ENCODE measurements around the gene ZBED1. TPM values are rescaled to one million over a fixed set of nuclear protein-coding genes. Genes with fewer than 3 reads are reported as not detected.

Gene ZBED1
- total and polyA plus RNA-seq, 9 of the 15 experiments (the other 6 are each of a cell fraction or from before 2014, with no cell fraction given), result 0.61 to 27.6 (median 13.9) TPM

- no peak for TF ChIP-seq NR2C2 (CRISPR knock-in tag; IDR thresholded peaks at IDR 0.05)
- TF ChIP-seq NR2C2 (tag; IDR thresholded peaks at IDR 0.05), result no peak
- no peak for TF ChIP-seq XRCC3 (IDR thresholded peaks at IDR 0.05)
- TF ChIP-seq TEAD4 (IDR thresholded peaks at IDR 0.05; ENCODE audit: low read length), result peak; percentile 60; the same call in 1 of the 2 replicates
- no peak for TF ChIP-seq TEAD4 (CRISPR knock-in tag; IDR thresholded peaks at IDR 0.05; ENCODE audit: borderline replicate concordance)
- TF ChIP-seq SMC3 (conservative IDR thresholded peaks at IDR 0.05; ENCODE audit: insufficient read depth, low read depth, low read length), result 0 out of 2 replicates have a peak, but pooled peaks have one; percentile 2
- no peak for TF ChIP-seq MBD2 (IDR thresholded peaks at IDR 0.05; ENCODE audit: borderline replicate concordance, low read depth)
- TF ChIP-seq, protein P1, sequence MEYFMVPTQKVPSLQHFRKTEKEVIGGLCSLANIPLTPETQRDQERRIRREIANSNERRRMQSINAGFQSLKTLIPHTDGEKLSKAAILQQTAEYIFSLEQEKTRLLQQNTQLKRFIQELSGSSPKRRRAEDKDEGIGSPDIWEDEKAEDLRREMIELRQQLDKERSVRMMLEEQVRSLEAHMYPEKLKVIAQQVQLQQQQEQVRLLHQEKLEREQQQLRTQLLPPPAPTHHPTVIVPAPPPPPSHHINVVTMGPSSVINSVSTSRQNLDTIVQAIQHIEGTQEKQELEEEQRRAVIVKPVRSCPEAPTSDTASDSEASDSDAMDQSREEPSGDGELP (CRISPR knock-in tag; IDR thresholded peaks at IDR 0.05; ENCODE audit: borderline replicate concordance), result peak; percentile 67; the same call in 1 of the 2 replicates
- TF ChIP-seq PML (IDR thresholded peaks at IDR 0.05; ENCODE audit: low read length), result peak; percentile 25; the same call in 1 of the 2 replicates
- TF ChIP-seq HIVEP1 (CRISPR knock-in tag; IDR thresholded peaks at IDR 0.05), result 0 out of 2 replicates have a peak, but pooled peaks have one; percentile 26
- TF ChIP-seq FOXA3 (CRISPR knock-in tag; conservative IDR thresholded peaks at IDR 0.05 in 1 of 2, IDR thresholded peaks at IDR 0.05 in 1 of 2), result peak; percentile 76 to 92
- TF ChIP-seq GATA2 (CRISPR knock-in tag; IDR thresholded peaks at IDR 0.05), result no peak
- TF ChIP-seq TEAD1 (CRISPR knock-in tag; IDR thresholded peaks at IDR 0.05), result peak; percentile 61 to 96; a peak in 3 of 4 replicates
- TF ChIP-seq CHD1 (IDR thresholded peaks at IDR 0.05; ENCODE audit: low read length), result no peak
- no peak for TF ChIP-seq SREBF1 (IDR thresholded peaks at IDR 0.05; ENCODE audit: borderline replicate concordance, low read depth, low read length)
- TF ChIP-seq CBX2 (IDR thresholded peaks at IDR 0.05; ENCODE audit: insufficient read depth, low read length, poor library complexity, severe bottlenecking), result no peak
- TF ChIP-seq, protein P2, sequence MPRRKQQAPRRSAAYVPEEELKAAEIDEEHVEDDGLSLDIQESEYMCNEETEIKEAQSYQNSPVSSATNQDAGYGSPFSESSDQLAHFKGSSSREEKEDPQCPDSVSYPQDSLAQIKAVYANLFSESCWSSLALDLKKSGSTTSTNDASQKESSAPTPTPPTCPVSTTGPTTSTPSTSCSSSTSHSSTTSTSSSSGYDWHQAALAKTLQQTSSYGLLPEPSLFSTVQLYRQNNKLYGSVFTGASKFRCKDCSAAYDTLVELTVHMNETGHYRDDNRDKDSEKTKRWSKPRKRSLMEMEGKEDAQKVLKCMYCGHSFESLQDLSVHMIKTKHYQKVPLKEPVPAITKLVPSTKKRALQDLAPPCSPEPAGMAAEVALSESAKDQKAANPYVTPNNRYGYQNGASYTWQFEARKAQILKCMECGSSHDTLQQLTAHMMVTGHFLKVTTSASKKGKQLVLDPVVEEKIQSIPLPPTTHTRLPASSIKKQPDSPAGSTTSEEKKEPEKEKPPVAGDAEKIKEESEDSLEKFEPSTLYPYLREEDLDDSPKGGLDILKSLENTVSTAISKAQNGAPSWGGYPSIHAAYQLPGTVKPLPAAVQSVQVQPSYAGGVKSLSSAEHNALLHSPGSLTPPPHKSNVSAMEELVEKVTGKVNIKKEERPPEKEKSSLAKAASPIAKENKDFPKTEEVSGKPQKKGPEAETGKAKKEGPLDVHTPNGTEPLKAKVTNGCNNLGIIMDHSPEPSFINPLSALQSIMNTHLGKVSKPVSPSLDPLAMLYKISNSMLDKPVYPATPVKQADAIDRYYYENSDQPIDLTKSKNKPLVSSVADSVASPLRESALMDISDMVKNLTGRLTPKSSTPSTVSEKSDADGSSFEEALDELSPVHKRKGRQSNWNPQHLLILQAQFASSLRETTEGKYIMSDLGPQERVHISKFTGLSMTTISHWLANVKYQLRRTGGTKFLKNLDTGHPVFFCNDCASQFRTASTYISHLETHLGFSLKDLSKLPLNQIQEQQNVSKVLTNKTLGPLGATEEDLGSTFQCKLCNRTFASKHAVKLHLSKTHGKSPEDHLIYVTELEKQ (CRISPR knock-in tag; IDR thresholded peaks at IDR 0.05), result no peak
- peak; percentile 60 for TF ChIP-seq RB1 (IDR thresholded peaks at IDR 0.05; ENCODE audit: low read depth)
- peak in 1 of 2 experiments; percentile 100; a peak in 2 of 4 replicates for TF ChIP-seq KDM1A (IDR thresholded peaks at IDR 0.05)
- no peak; the same call in 1 of the 2 replicates for TF ChIP-seq FOXJ2 (tag; IDR thresholded peaks at IDR 0.05)
- TF ChIP-seq ESRRA (IDR thresholded peaks at IDR 0.05; ENCODE audit: borderline replicate concordance, low read depth), result peak; percentile 32; the same call in 1 of the 2 replicates
- TF ChIP-seq ARNT (IDR thresholded peaks at IDR 0.05), result peak; percentile 75 to 78
- no peak for TF ChIP-seq ZNF316 (IDR thresholded peaks at IDR 0.05)
- TF ChIP-seq TAL1 (IDR thresholded peaks at IDR 0.05), result peak; percentile 15; the same call in 1 of the 2 replicates
- 0 out of 2 replicates have a peak, but pooled peaks have one; percentile 24 for TF ChIP-seq ETV5 (CRISPR knock-in tag; IDR thresholded peaks at IDR 0.05; ENCODE audit: low read depth)
These were observed 36.7 kb downstream of the ZBED1 start (continued) for GRCh38 chrX:2463973-2464676.
